Measurements from ENCODE around the gene ALDH3B1.

GRCh38 chr11:68053117-68053516 is 43.0 kb downstream of the ALDH3B1 start:
- TF ChIP-seq CTCF (IDR thresholded peaks at IDR 0.05; ENCODE audit: insufficient read depth, low read depth, low read length) (no peak), EZH2 (IDR thresholded peaks at IDR 0.05; ENCODE audit: insufficient read depth, low read length) (no peak)
